HG02610 (cell line): Measurements from ENCODE around the gene SMIM1.

Source experiments
- ATAC-seq: cut with Tn5 transposase; IDR thresholded peaks from one replicate; pipeline ENCODE4 v1.9.1; 2021; ENCODE audit warnings: mild to moderate bottlenecking, moderate library complexity; ENCODE audit not compliant: unreplicated experiment

SMIM1 gene

GRCh38 chr1:3817821-3818597 lies 45.5 kb downstream of the SMIM1 start:
- ATAC-seq = no peak

- ATAC-seq = no peak
Measured at GRCh38 chr1:3819771-3820200, 47.2 kb downstream of the SMIM1 start.

- no peak for ATAC-seq
Measured at GRCh38 chr1:3820316-3820715, 47.8 kb downstream of the SMIM1 start.

- ATAC-seq = no peak
Measured at GRCh38 chr1:3821004-3821403, 48.5 kb downstream of the SMIM1 start.

- no peak for ATAC-seq
Measured at GRCh38 chr1:3821447-3821846, 48.9 kb downstream of the SMIM1 start.

- no peak for ATAC-seq
Measured at GRCh38 chr1:3821908-3822307, 49.4 kb downstream of the SMIM1 start.

- no peak for ATAC-seq
Measured at GRCh38 chr1:3822421-3822820, 49.9 kb downstream of the SMIM1 start.

- ATAC-seq = no peak
Measured at GRCh38 chr1:3824650-3825049, 52.1 kb downstream of the SMIM1 start.

GRCh38 chr1:3825356-3825755 lies 52.8 kb downstream of the SMIM1 start:
- no peak for ATAC-seq
